Endothelial cell (in vitro differentiated cells): ENCODE results near the gene IZUMO1R. TPM values are rescaled to one million over a fixed set of nuclear protein-coding genes. Genes with fewer than 3 reads are reported as not detected.
"Not testable (repeated sequence)": the region's sequence is repeated elsewhere in the genome, so short reads cannot be mapped to it uniquely, and the experiment has no call there.

Source experiments
- DNase-seq: peaks from one replicate; pipeline ENCODE4 v3.0.0; 2021; ENCODE audit warnings: low spot score
- H3K27ac Mint-ChIP-seq: one replicate; pipeline ENCODE4 v1.8.0; 2021; ENCODE audit warnings: mixed read lengths, inconsistent platforms; ENCODE audit not compliant: unreplicated experiment
- H3K27me3 Mint-ChIP-seq: one replicate; pipeline ENCODE4 v1.8.0; 2021; ENCODE audit warnings: mild to moderate bottlenecking, moderate library complexity, mixed read lengths, inconsistent platforms; ENCODE audit not compliant: unreplicated experiment
- H3K36me3 Mint-ChIP-seq: one replicate; pipeline ENCODE4 v1.8.0; 2021; ENCODE audit warnings: mild to moderate bottlenecking, low read depth, mixed read lengths, inconsistent platforms; ENCODE audit not compliant: unreplicated experiment
- H3K4me1 Mint-ChIP-seq: one replicate; pipeline ENCODE4 v1.8.0; 2021; ENCODE audit warnings: mild to moderate bottlenecking, mixed read lengths, inconsistent platforms; ENCODE audit not compliant: unreplicated experiment
- H3K4me3 Mint-ChIP-seq: one replicate; pipeline ENCODE4 v1.8.0; 2021; ENCODE audit warnings: mild to moderate bottlenecking, mixed read lengths, inconsistent platforms; ENCODE audit not compliant: unreplicated experiment
- H3K9me3 Mint-ChIP-seq: one replicate; pipeline ENCODE4 v1.8.0; 2021; ENCODE audit warnings: mixed read lengths, inconsistent platforms; ENCODE audit not compliant: unreplicated experiment
- total RNA-seq: library from RNA; stranded (reverse); fragmentation: NEBNext Ultra II Directional; extraction: Animal tissue kit (Norgen Biotek cat#: 25700); gene quantifications from one replicate; pipeline ENCODE4 v1.2.1, GENCODE V29; 2021; ENCODE audit not compliant: unreplicated experiment
- TF ChIP-seq, protein P1 (sequence below): fragments of 200-600 bp; sonication (generic); IDR thresholded peaks from one replicate; pipeline ENCODE4 v1.5.0; 2021; ENCODE audit warnings: antibody characterized with exemption; ENCODE audit not compliant: unreplicated experiment

Gene IZUMO1R
- total RNA-seq, 1 donor from 2014 or later = not detected

DNA sequence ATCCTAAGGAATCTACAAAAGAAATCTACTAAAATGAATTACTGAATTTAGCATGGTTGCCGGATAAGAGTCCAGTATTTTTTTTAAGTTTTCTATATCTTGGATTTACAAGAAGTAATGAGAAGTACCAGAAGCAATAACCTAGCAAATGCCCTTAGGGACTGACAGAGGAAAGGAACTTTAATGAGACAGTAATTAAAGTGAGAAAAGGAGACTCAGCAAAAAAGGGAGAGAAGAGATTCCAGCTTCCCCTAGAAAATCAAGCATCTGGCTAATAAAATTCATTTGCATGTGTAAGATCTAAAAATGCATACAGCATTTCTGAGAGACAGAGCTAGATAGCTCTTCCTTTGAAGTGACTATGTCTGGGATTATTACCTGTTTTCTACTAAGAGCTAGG lies 39.1 kb downstream of the IZUMO1R start:
- Mint-ChIP-seq H3K4me1 (peaks cover 2% of the 10 kb centered on the region), H3K27me3 (peaks cover 2% of the 10 kb centered on the region), H3K9me3 (peaks cover 21% of the 10 kb centered on the region), H3K4me3 (no peak overlapping the region), H3K36me3 (peaks cover 14% of the 10 kb centered on the region), H3K27ac (no peak overlapping the region)
- DNase-seq = no peak
- TF ChIP-seq, protein P1, sequence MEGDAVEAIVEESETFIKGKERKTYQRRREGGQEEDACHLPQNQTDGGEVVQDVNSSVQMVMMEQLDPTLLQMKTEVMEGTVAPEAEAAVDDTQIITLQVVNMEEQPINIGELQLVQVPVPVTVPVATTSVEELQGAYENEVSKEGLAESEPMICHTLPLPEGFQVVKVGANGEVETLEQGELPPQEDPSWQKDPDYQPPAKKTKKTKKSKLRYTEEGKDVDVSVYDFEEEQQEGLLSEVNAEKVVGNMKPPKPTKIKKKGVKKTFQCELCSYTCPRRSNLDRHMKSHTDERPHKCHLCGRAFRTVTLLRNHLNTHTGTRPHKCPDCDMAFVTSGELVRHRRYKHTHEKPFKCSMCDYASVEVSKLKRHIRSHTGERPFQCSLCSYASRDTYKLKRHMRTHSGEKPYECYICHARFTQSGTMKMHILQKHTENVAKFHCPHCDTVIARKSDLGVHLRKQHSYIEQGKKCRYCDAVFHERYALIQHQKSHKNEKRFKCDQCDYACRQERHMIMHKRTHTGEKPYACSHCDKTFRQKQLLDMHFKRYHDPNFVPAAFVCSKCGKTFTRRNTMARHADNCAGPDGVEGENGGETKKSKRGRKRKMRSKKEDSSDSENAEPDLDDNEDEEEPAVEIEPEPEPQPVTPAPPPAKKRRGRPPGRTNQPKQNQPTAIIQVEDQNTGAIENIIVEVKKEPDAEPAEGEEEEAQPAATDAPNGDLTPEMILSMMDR = no peak

DNA sequence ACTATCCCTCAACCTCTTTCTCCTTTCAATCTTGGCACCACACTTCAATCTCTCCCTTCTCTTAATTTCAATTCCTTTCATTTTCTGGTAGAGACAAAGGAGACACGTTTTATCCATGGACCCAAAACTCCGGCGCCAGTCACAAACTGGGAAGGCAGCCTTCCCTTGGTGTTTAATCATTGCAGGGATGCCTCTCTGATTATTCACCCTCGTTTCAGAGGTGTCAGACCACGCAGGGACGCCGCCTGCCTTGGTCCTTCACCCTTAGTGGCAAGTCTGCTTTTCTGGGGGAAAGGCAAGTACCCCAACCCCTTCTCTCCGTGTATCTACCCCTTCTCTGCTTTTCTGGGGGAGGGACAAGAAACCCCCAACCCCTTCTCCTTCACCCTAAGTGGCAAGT lies 41.9 kb downstream of the IZUMO1R start:
- DNase-seq, H3K27me3 Mint-ChIP-seq, H3K4me1 Mint-ChIP-seq, H3K27ac Mint-ChIP-seq, H3K4me3 Mint-ChIP-seq: not testable (repeated sequence)
- Mint-ChIP-seq H3K9me3 (peaks cover 21% of the 10 kb centered on the region), H3K36me3 (peaks cover 14% of the 10 kb centered on the region)

DNA sequence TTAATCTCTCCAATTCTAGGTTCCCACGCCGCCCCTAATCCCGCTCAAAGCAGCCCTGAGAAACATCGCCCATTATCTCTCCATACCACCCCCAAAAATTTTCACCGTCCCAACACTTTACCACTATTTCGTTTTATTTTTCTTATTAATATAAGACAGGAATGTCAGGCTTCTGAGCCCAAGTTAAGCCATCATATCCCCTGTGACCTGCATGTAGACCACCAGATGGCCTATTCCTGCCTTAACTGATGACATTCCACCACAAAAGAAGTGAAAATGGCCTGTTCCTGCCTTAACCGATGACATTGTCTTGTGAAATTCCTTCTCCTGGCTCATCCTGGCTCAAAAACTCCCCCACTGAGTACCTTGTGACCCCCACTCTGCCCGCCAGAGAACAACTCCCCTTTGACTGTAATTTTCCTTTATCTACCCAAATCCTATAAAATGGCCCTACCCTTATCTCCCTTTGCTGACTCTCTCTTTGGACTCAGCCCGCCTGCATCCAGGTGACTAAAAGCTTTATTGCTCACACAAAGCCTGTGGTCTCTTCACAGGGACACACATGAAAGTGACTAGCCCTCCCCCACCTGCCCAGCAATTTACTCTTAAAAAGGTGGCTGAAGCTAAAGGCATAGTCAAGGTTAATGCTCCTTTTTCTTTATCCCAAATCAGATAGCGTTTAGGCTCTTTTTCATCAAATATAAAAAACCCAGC lies 46.6 kb downstream of the IZUMO1R start:
- H3K27me3 Mint-ChIP-seq, H3K4me3 Mint-ChIP-seq, DNase-seq, H3K4me1 Mint-ChIP-seq, H3K27ac Mint-ChIP-seq: not testable (repeated sequence)
- Mint-ChIP-seq H3K36me3 (peaks cover 14% of the 10 kb centered on the region), H3K9me3 (peaks cover 19% of the 10 kb centered on the region)

Other genes with a start within 250 kb of the IZUMO1R start
- 9.9 TPM for gene PANX1, start 175.7 kb upstream of the IZUMO1R start, total RNA-seq
- 0.31 TPM for gene GPR83, start 96.8 kb downstream of the IZUMO1R start, total RNA-seq
- 17.1 TPM for gene MRE11, start 189.3 kb downstream of the IZUMO1R start, total RNA-seq
- 8.1 TPM for gene ANKRD49, start 189.4 kb downstream of the IZUMO1R start, total RNA-seq
- gene C11orf97, start 207.9 kb downstream of the IZUMO1R start, total RNA-seq = not detected
- 6.3 TPM for gene FUT4, start 239.3 kb downstream of the IZUMO1R start, total RNA-seq